ENCODE data around the gene POLG.

DNA sequence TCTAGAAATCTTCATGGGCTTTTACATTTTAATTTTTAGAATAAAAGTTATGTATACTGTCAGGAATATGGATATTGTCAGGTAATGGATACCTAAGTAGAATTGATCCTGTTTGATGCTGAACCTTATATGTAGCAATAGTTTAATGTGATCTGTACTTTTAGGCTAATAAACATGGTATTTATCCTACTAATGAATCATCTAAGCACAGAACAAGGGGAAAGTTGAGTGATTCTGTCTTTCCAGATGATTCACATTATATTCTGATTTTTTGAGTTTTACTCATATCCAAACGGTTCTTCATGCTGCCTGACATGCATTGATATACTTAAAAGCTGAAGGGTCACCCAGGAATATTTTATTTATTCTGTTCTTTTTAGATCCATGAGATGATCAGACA is 56.3 kb downstream of the POLG start:
- TF ChIP-seq EZH2phosphoT487 (IDR thresholded peaks at IDR 0.05; ENCODE audit: borderline replicate concordance, low read length) (no peak), EZH2 (IDR thresholded peaks at IDR 0.05; ENCODE audit: low read length, unreplicated experiment) (no peak)
- TF ChIP-seq, protein P1, sequence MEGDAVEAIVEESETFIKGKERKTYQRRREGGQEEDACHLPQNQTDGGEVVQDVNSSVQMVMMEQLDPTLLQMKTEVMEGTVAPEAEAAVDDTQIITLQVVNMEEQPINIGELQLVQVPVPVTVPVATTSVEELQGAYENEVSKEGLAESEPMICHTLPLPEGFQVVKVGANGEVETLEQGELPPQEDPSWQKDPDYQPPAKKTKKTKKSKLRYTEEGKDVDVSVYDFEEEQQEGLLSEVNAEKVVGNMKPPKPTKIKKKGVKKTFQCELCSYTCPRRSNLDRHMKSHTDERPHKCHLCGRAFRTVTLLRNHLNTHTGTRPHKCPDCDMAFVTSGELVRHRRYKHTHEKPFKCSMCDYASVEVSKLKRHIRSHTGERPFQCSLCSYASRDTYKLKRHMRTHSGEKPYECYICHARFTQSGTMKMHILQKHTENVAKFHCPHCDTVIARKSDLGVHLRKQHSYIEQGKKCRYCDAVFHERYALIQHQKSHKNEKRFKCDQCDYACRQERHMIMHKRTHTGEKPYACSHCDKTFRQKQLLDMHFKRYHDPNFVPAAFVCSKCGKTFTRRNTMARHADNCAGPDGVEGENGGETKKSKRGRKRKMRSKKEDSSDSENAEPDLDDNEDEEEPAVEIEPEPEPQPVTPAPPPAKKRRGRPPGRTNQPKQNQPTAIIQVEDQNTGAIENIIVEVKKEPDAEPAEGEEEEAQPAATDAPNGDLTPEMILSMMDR (conservative IDR thresholded peaks at IDR 0.05; ENCODE audit: low read depth, low read length) = no peak

All from PC-3 (cell line).